ENCODE data around the gene TMEM8B.

DNA sequence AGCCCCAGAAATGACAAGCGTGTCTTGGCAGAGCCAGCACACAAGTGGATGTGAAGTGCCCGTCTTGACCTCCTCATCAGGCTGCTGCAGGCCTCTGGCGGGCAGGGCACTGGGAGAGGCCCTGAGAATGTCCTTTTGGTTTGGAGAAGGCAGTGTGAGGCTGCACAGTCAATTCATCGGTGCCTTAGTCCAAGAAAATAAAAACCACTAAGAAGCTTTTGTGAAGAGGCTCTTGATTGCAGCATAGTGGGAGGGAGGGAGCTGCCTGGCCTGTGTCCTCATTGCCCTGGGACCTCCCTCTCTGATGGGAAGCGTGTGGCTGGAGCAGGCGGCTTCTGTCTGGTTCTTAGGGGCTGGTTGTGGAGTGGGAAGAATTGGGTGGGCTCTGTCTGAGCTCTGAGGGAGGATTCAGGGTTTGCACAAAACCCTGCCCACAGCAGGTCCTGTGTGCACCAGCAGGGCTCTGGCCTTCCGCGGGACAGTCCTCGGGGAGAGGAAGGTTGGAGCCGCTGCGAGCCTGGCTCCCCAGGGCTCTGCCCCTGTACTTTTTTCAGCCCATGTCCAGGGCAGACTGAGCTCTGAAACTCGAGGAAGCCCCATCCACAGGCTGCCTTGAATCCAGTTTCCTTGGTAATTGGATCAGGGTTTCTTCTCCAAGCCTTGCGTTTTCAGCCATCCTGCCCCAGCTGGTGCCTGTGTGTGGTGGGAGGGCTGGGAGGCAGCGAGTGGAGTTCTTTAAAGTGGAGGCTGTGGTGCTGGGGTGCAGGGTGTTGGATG, 78.1 kb downstream of the TMEM8B start:
- TF ChIP-seq, protein P1, sequence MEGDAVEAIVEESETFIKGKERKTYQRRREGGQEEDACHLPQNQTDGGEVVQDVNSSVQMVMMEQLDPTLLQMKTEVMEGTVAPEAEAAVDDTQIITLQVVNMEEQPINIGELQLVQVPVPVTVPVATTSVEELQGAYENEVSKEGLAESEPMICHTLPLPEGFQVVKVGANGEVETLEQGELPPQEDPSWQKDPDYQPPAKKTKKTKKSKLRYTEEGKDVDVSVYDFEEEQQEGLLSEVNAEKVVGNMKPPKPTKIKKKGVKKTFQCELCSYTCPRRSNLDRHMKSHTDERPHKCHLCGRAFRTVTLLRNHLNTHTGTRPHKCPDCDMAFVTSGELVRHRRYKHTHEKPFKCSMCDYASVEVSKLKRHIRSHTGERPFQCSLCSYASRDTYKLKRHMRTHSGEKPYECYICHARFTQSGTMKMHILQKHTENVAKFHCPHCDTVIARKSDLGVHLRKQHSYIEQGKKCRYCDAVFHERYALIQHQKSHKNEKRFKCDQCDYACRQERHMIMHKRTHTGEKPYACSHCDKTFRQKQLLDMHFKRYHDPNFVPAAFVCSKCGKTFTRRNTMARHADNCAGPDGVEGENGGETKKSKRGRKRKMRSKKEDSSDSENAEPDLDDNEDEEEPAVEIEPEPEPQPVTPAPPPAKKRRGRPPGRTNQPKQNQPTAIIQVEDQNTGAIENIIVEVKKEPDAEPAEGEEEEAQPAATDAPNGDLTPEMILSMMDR (IDR thresholded peaks at IDR 0.05), result no peak
- TF ChIP-seq POLR2A (IDR thresholded peaks at IDR 0.05), result no peak

Data from lower leg skin (tissue), 3 donors.